H1 (cell line): Measurements from ENCODE around the gene SLC46A3. TPM values are rescaled to one million over a fixed set of nuclear protein-coding genes. Genes with fewer than 3 reads are reported as not detected.

Experiments used
- CTCF ChIA-PET: fragments of 300-600 bp; sonication (Branson Sonifier 250); formaldehyde crosslinking; loops from one replicate; lab custom pipeline; 2021; ENCODE audit not compliant: partially characterized antibody; lab: Charles Lee
- POLR2A ChIA-PET: fragments of 300-600 bp; sonication (Branson Sonifier 250); formaldehyde crosslinking; loops from one replicate; lab custom pipeline; 2021; ENCODE audit warnings: inconsistent platforms; ENCODE audit not compliant: partially characterized antibody; lab: Charles Lee
- DNase-seq, 2 experiments: peaks; one replicate each; pipeline versions ENCODE4 v3.0.0 to v3.0.0-alpha.2; 2010 to 2022; ENCODE audit warnings: low spot score in 2 of 2, low read depth in 1 of 2, mixed read lengths in 1 of 2
- FAIRE-seq: peaks from 2 replicates; lab custom pipeline; 2011; peaks lifted over from hg19 to GRCh38; lab: Jason Lieb, UNC
- H2AFZ ChIP-seq: 2 replicates; pipeline ENCODE4 v1.8.1; 2012; ENCODE audit warnings: low read length, inconsistent platforms
- H2AK5ac ChIP-seq: 2 replicates; pipeline ENCODE4 v1.6.1; 2013; ENCODE audit warnings: low read depth, low read length
- H2BK120ac ChIP-seq: replicated peaks from 2 replicates; pipeline ENCODE3; 2013; ENCODE audit warnings: low read depth, low read length, inconsistent platforms
- H2BK12ac ChIP-seq: 2 replicates; pipeline ENCODE4 v1.6.1; 2013; ENCODE audit warnings: low read depth, low read length
- H2BK15ac ChIP-seq: 2 replicates; pipeline ENCODE4 v1.6.1; 2013; ENCODE audit warnings: low read length
- H2BK20ac ChIP-seq: 2 replicates; pipeline ENCODE4 v1.6.1; 2013; ENCODE audit warnings: low read length
- H2BK5ac ChIP-seq: 2 replicates; pipeline ENCODE4 v1.6.1; 2013; ENCODE audit warnings: low read depth, low read length
- H3K14ac ChIP-seq: 2 replicates; pipeline ENCODE4 v1.6.1; 2013; ENCODE audit warnings: inconsistent platforms; ENCODE audit not compliant: insufficient read length
- H3K18ac ChIP-seq: 2 replicates; pipeline ENCODE4 v1.6.1; 2013; ENCODE audit warnings: low read length; ENCODE audit errors: extremely low read depth
- H3K23ac ChIP-seq: 2 replicates; pipeline ENCODE4 v1.6.1; 2013; ENCODE audit warnings: inconsistent platforms; ENCODE audit not compliant: insufficient read length
- H3K23me2 ChIP-seq: 2 replicates; pipeline ENCODE4 v1.6.1; 2013; ENCODE audit warnings: low read depth, low read length
- H3K27ac ChIP-seq: 2 replicates; pipeline ENCODE4 v1.6.1; 2011; ENCODE audit warnings: low read depth, low read length, inconsistent platforms
- H3K27me3 ChIP-seq, 4 experiments: replicated peaks in 1 of 4; 1 replicate in 1 of 4; 2 replicates in 3 of 4; pipeline versions ENCODE4 v1.6.1 to v1.8.1; 2011 to 2013; ENCODE audit warnings: low read length in 3 of 4, mild to moderate bottlenecking in 3 of 4, inconsistent platforms in 2 of 4, mixed read lengths in 2 of 4, moderate library complexity in 1 of 4; ENCODE audit not compliant: control insufficient read depth in 3 of 4, insufficient read depth in 3 of 4; ENCODE audit errors: extremely low read depth in 1 of 4
- H3K36me3 ChIP-seq, 4 experiments: 2 replicates each; pipeline versions ENCODE4 v1.6.1 to v1.8.1; 2011 to 2013; ENCODE audit warnings: mild to moderate bottlenecking in 4 of 4, low read length in 3 of 4, moderate library complexity in 2 of 4, control low read depth in 1 of 4, inconsistent platforms in 1 of 4; ENCODE audit not compliant: insufficient read depth in 4 of 4, control insufficient read depth in 2 of 4
- H3K4ac ChIP-seq: replicated peaks from 2 replicates; pipeline ENCODE3; 2013; ENCODE audit warnings: low read length, low read depth, mixed read lengths, inconsistent platforms; ENCODE audit not compliant: insufficient read length
- H3K4me1 ChIP-seq, 4 experiments: replicated peaks in 1 of 4; 1 replicate in 1 of 4; 2 replicates in 3 of 4; pipeline versions ENCODE4 v1.6.1 to v1.8.1; 2011 to 2013; ENCODE audit warnings: low read length in 3 of 4, inconsistent platforms in 2 of 4, mixed read lengths in 1 of 4; ENCODE audit not compliant: insufficient read depth in 4 of 4, control insufficient read depth in 3 of 4
- H3K4me2 ChIP-seq, 2 experiments: 2 replicates each; pipeline versions ENCODE4 v1.6.1 to v1.8.1; 2011 to 2013; ENCODE audit warnings: low read depth in 2 of 2, low read length in 2 of 2, control low read depth in 1 of 2, inconsistent platforms in 1 of 2, mild to moderate bottlenecking in 1 of 2; ENCODE audit not compliant: insufficient read depth in 1 of 2
- H3K4me3 ChIP-seq, 4 experiments: fragments of 200-600, 300-600 bp in 1 of 4; sonication (generic), shearing (Covaris generic), sonication (Bioruptor Twin) in 1 of 4; 2 replicates each; pipeline versions ENCODE4 v1.5.1 to v1.8.1; 2011 to 2016; ENCODE audit warnings: low read length in 4 of 4, low read depth in 3 of 4, control low read depth in 2 of 4, inconsistent platforms in 2 of 4, mild to moderate bottlenecking in 2 of 4, mixed read lengths in 1 of 4, moderate library complexity in 1 of 4; ENCODE audit not compliant: insufficient read depth in 2 of 4; ENCODE audit errors: extremely low read depth in 1 of 4
- H3K56ac ChIP-seq: replicated peaks from 2 replicates; pipeline ENCODE3; 2013; ENCODE audit warnings: low read depth, mild to moderate bottlenecking, mixed read lengths, low read length, inconsistent platforms; ENCODE audit not compliant: insufficient read length
- H3K79me1 ChIP-seq: 2 replicates; pipeline ENCODE4 v1.6.1; 2013; ENCODE audit warnings: low read depth, low read length, control low read depth
- H3K79me2 ChIP-seq, 2 experiments: 2 replicates each; pipeline versions ENCODE4 v1.6.1 to v1.8.1; 2012 to 2013; ENCODE audit warnings: low read length in 2 of 2, mild to moderate bottlenecking in 2 of 2, inconsistent platforms in 1 of 2; ENCODE audit not compliant: insufficient read depth in 2 of 2, control insufficient read depth in 1 of 2
- H3K9ac ChIP-seq, 4 experiments: replicated peaks in 1 of 4; 1 replicate in 1 of 4; 2 replicates in 3 of 4; pipeline versions ENCODE4 v1.6.1 to v1.8.1; 2011 to 2013; ENCODE audit warnings: low read depth in 3 of 4, low read length in 3 of 4, control low read depth in 2 of 4, mild to moderate bottlenecking in 2 of 4, moderate library complexity in 2 of 4, inconsistent platforms in 1 of 4; ENCODE audit errors: extremely low read depth in 1 of 4
- H3K9me3 ChIP-seq, 2 experiments: 2 replicates each; pipeline versions ENCODE4 v1.6.1 to v1.8.1; 2012 to 2013; ENCODE audit warnings: mild to moderate bottlenecking in 2 of 2, moderate library complexity in 2 of 2, control low read depth in 1 of 2, inconsistent platforms in 1 of 2, low read depth in 1 of 2, low read length in 1 of 2, mixed read lengths in 1 of 2; ENCODE audit not compliant: insufficient read depth in 2 of 2
- H4K20me1 ChIP-seq, 2 experiments: replicated peaks in 1 of 2; 2 replicates each; pipeline versions ENCODE3 to v1.8.1; 2011 to 2013; ENCODE audit warnings: inconsistent platforms in 2 of 2, low read length in 2 of 2, mild to moderate bottlenecking in 1 of 2; ENCODE audit not compliant: insufficient read depth in 2 of 2, control insufficient read depth in 1 of 2
- H4K5ac ChIP-seq: 2 replicates; pipeline ENCODE4 v1.6.1; 2013; ENCODE audit warnings: low read length, low read depth, mixed read lengths, inconsistent platforms; ENCODE audit not compliant: insufficient read length
- H4K8ac ChIP-seq: 2 replicates; pipeline ENCODE4 v1.8.0; 2013; ENCODE audit warnings: mild to moderate bottlenecking, moderate library complexity, low read length, inconsistent platforms; ENCODE audit not compliant: insufficient read depth; ENCODE audit errors: extremely low read depth
- H4K91ac ChIP-seq: replicated peaks from 2 replicates; pipeline ENCODE3; 2013; ENCODE audit warnings: low read length, mixed read lengths, inconsistent platforms; ENCODE audit not compliant: insufficient read length
- EZH2 ChIP-seq: fragments of 200-600 bp; sonication (generic); IDR thresholded peaks from 2 replicates; pipeline ENCODE4 v1.7.1; 2012; ENCODE audit warnings: low read depth, mild to moderate bottlenecking, moderate library complexity, low read length, inconsistent platforms; ENCODE audit not compliant: severe bottlenecking
- RAD21 ChIP-seq, 2 experiments: IDR thresholded peaks in 1 of 2; conservative IDR thresholded peaks in 1 of 2; 2 replicates each; pipeline ENCODE4 v1.6.1; 2011; ENCODE audit warnings: low read depth in 2 of 2, low read length in 2 of 2, improper control_type of control experiment in 1 of 2, inconsistent platforms in 1 of 2, mild to moderate bottlenecking in 1 of 2, moderate library complexity in 1 of 2
- RNF2 ChIP-seq: fragments of 200-900, 300-1000 bp; sonication (generic); IDR thresholded peaks from 2 replicates; pipeline ENCODE4 v1.7.1; 2016; ENCODE audit warnings: borderline replicate concordance, low read depth, mild to moderate bottlenecking, antibody characterized with exemption, low read length; ENCODE audit not compliant: poor library complexity, severe bottlenecking; ENCODE audit errors: missing control alignments
- TAF1 ChIP-seq: IDR thresholded peaks from 2 replicates; pipeline ENCODE4 v1.6.1; 2011; ENCODE audit warnings: mild to moderate bottlenecking, low read depth, low read length
- TBP ChIP-seq: IDR thresholded peaks from 2 replicates; pipeline ENCODE4 v1.6.1; 2011; ENCODE audit warnings: low read depth, low read length, improper control_type of control experiment
- WGBS, 2 experiments: shearing (Covaris generic) in 1 of 2; methylation state at CpG; one replicate each; pipeline versions ENCODE4 v1.1.6 to v1.1.7; 2013 to 2015; ENCODE audit warnings: low lambda C conversion rate in 2 of 2, mixed read lengths in 2 of 2, inconsistent platforms in 1 of 2, low coverage in 1 of 2, missing lambda C conversion rate in 1 of 2; ENCODE audit not compliant: insufficient replicate concordance in 2 of 2, insufficient coverage in 1 of 2, insufficient read length in 1 of 2; ENCODE audit errors: extremely low coverage in 1 of 2, missing lambda C conversion rate in 1 of 2; 5-methylcytosine and 5-hydroxymethylcytosine counted together
- polyA plus RNA-seq, 7 experiments: library from polyadenylated mRNA; depleted of rRNA in 3 of 7; stranded (reverse) in 5 of 7; unstranded in 2 of 7; fragments of >200 nt in 5 of 7; fragments of 200-250 nt in 2 of 7; gene quantifications; 1 replicate in 5 of 7; 2 replicates in 1 of 7; 4 replicates in 1 of 7; pipeline versions ENCODE4 v1.2.1 to v1.2.3, GENCODE V29; 2011 to 2013; ENCODE audit warnings: missing spikeins in 2 of 7, mixed read lengths in 2 of 7
- total RNA-seq: library from RNA; stranded (reverse); fragmentation: NEBNext Ultra II Directional; extraction: Animal tissue kit (Norgen Biotek cat#: 25700); gene quantifications from 2 replicates; pipeline ENCODE4 v1.2.1, GENCODE V29; 2021

The SLC46A3 gene
- total and polyA plus RNA-seq, 2 of the 8 experiments (the other 6 are each of a cell fraction or from before 2014, with no cell fraction given) = 0.39 to 0.67 TPM

DNA sequence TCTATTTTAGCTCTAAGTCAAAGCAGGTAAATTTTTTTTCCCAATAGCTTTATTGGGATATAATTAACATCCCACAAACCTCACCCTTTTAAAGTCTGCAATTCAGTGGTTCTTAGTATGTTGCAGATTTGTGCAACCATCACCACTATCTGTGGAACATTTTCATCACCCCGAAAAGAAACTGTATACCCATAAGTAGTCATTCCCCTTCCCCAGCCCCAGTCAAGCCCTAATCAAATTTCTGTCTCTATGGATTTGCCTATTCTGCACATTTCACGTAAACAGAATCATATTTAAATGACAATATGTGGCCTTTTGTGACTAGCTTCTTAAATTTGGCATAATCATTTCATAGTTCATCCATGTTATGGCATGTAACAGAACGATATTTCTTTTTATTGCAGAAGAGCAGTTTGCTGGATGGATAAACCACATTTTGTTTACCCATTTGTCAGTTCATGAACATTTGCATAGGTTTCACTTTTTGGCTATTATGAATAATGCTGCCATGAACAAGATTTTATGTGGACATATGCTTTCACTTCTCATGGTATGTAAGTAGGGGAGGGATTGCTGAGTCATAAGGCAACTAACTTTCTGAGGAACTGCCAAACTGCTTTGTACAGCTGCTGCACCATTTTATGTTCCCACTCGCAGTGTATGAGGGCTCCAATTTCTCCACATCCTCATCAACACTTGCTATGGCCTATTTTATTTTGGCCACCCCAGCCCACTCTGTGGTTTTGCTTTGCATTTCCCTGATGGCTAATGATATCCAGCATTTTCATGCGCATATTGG lies 10.9 kb downstream of the SLC46A3 start:
- H3K36me3 ChIP-seq = no peaks in the 10 kb centered on the region
- no peaks in the 10 kb centered on the region for H3K79me1 ChIP-seq
- TF ChIP-seq EZH2 (no peak), TBP (no peak), TAF1 (no peak), RNF2 (no peak), RAD21 (IDR thresholded peaks at IDR 0.05 in 1 of 2, conservative IDR thresholded peaks at IDR 0.05 in 1 of 2; ENCODE audit: low read depth in 2 of 2, low read length in 2 of 2) (no peak)
- TF ChIP-seq, all 59 proteins: peak for 0
- Histone ChIP-seq H4K5ac (no peak overlapping the region), H3K23me2 (no peaks in the 10 kb centered on the region), H3K27ac (no peak overlapping the region), H3K4me2 (no peak overlapping the region), H3K79me2 (no peaks in the 10 kb centered on the region), H3K18ac (no peak overlapping the region), H3K9me3 (no peaks in the 10 kb centered on the region), H3K4ac (no peak overlapping the region), H2BK120ac (no peak overlapping the region), H3K14ac (no peak overlapping the region), H2AFZ (no peak overlapping the region), H3K56ac (no peak overlapping the region), H2BK20ac (no peak overlapping the region), H2BK12ac (no peak overlapping the region), H2BK5ac (no peak overlapping the region), H3K27me3 (no peaks in the 10 kb centered on the region), H4K91ac (no peak overlapping the region), H3K9ac (no peak overlapping the region), H4K20me1 (no peaks in the 10 kb centered on the region), H2BK15ac (no peak overlapping the region), H4K8ac (no peak overlapping the region), H3K23ac (no peak overlapping the region), H3K4me1 (no peaks in the 10 kb centered on the region), H2AK5ac (no peak overlapping the region), H3K4me3 (no peak overlapping the region)
- WGBS, 2 experiments = 86% methylated on average over 5 of the region's 5 CpGs; no CpG with 5 or more reads in 1 of the 2 experiments
- FAIRE-seq (no peak), DNase-seq (no peak)
- ChIA-PET POLR2A (no interaction called here), CTCF (no interaction called here)
